GM04503 (cell line): ENCODE data around the gene FFAR4.
"Not testable (repeated sequence)": the region's sequence is repeated elsewhere in the genome, so short reads cannot be mapped to it uniquely, and the experiment has no call there.

Experiments used
- DNase-seq: peaks from one replicate; pipeline ENCODE4 v3.0.0-alpha.2; 2012; ENCODE audit warnings: low read depth

The FFAR4 gene

GRCh38 chr10:93566435-93567276 is at the start of gene FFAR4:
TSS of gene FFAR4 (plus strand) at chr10:93566665. CDS start at chr10:93566721, 56 bp downstream.
- DNase-seq = no peak

- no peak for DNase-seq
Observed at GRCh38 chr10:93518531-93518930, 47.9 kb upstream of the FFAR4 start.

- DNase-seq = no peak
Observed at GRCh38 chr10:93535293-93535692, 31.2 kb upstream of the FFAR4 start.

GRCh38 chr10:93540871-93541270 is 25.6 kb upstream of the FFAR4 start:
- DNase-seq = not testable (repeated sequence)

GRCh38 chr10:93541402-93542357 is 24.8 kb upstream of the FFAR4 start:
- no peak for DNase-seq

GRCh38 chr10:93542358-93542791 is 24.1 kb upstream of the FFAR4 start:
- DNase-seq = no peak

- not testable (repeated sequence) for DNase-seq
Observed at GRCh38 chr10:93546995-93547394, 19.5 kb upstream of the FFAR4 start.

GRCh38 chr10:93547522-93547921 is 18.9 kb upstream of the FFAR4 start:
- no peak for DNase-seq

- DNase-seq = no peak
Observed at GRCh38 chr10:93548376-93549071, 17.9 kb upstream of the FFAR4 start.

GRCh38 chr10:93550606-93551005 is 15.9 kb upstream of the FFAR4 start:
- DNase-seq = no peak

GRCh38 chr10:93552780-93553179 is 13.7 kb upstream of the FFAR4 start:
- no peak for DNase-seq

GRCh38 chr10:93553482-93554315 is 12.8 kb upstream of the FFAR4 start:
- no peak for DNase-seq

GRCh38 chr10:93554316-93554663 is 12.2 kb upstream of the FFAR4 start:
- DNase-seq = no peak

GRCh38 chr10:93554760-93555432 is 11.6 kb upstream of the FFAR4 start:
- DNase-seq = no peak

GRCh38 chr10:93559490-93559889 is 7.0 kb upstream of the FFAR4 start:
- no peak for DNase-seq

GRCh38 chr10:93560541-93560940 is 5.9 kb upstream of the FFAR4 start:
- DNase-seq = no peak

- DNase-seq = no peak
Observed at GRCh38 chr10:93565446-93565845, 1.0 kb upstream of the FFAR4 start.

GRCh38 chr10:93567277-93568104 is 1.0 kb downstream of the FFAR4 start:
- DNase-seq = no peak

GRCh38 chr10:93568105-93568390 is 1.6 kb downstream of the FFAR4 start:
- no peak for DNase-seq

GRCh38 chr10:93570383-93570782 is 3.9 kb downstream of the FFAR4 start:
- no peak for DNase-seq
